NB4 (cell line): ENCODE results near the gene PGA5.
"Not testable (repeated sequence)": the region's sequence is repeated elsewhere in the genome, so short reads cannot be mapped to it uniquely, and the experiment has no call there.

Experiments used
- DNase-seq: peaks from one replicate; pipeline ENCODE4 v3.0.0; 2010; ENCODE audit warnings: low read depth
- H3K4me3 ChIP-seq: one replicate; pipeline ENCODE4 v1.5.1; 2011; ENCODE audit warnings: mild to moderate bottlenecking, low read depth, low read length, moderate library complexity
- CTCF ChIP-seq: IDR thresholded peaks from one replicate; pipeline ENCODE4 v1.5.1; 2012; ENCODE audit warnings: low read depth, low read length
- POLR2A ChIP-seq: IDR thresholded peaks from 2 replicates; pipeline ENCODE4 v1.6.1; 2011; ENCODE audit warnings: mild to moderate bottlenecking; ENCODE audit not compliant: insufficient read length; ENCODE audit errors: extremely low read depth
- TF ChIP-seq, protein P1 (sequence below): IDR thresholded peaks from 2 replicates; pipeline ENCODE4 v1.6.1; 2011; ENCODE audit warnings: low read depth, low read length

The PGA5 gene

DNA sequence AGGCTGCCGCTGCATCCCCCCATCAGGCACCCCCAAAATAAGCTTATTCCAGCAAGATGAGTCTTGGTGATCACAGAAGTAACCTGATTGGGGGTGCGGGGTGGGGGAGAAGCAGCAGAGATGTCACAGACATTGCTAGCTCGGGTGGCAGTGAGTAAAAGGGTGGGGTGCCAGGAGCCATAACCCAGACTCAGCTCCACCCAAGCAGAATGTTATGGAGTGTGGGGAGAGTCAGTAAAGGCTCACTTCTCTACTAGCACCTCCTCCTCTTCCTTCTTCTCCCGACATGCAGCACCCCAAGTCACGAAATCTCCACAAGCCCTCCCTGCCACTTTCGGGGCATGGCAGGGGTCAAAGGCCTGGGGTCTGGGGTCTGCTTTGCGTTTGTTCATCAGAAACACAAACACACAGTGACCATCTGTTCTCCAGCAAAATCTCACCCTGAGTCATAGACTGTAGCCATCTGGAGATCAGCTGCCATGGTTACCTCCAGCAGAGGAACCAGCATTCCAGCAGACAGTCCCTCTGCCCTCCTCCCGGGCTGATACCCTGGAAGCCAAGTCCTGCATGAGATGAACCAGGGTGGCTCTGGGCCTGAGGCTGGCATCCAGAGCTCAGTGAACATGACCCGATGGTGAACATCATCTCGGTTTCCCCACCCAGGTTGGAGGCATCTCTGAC, 14.4 kb upstream of the PGA5 start:
- not testable (repeated sequence) for DNase-seq, H3K4me3 ChIP-seq

DNA sequence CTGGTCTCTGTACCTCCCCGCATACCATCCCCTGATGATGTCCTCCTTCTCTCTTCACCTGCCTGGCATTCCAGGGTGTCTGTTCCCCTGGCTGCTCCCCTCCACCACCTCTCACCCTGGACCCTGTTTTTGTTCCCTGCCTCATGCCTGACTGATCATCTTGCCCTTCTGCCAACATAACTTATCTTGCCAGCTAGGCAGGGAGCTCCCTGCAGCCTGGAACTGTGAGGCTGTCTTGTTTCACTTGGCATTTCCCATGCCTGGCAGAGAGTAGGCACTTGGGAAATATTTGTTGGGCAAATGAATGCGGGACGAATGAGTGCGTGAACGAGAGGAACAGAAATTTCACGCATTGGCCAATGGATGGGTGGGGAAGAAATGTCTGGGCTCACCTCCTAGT, 11.5 kb upstream of the PGA5 start:
- not testable (repeated sequence) for H3K4me3 ChIP-seq, DNase-seq

DNA sequence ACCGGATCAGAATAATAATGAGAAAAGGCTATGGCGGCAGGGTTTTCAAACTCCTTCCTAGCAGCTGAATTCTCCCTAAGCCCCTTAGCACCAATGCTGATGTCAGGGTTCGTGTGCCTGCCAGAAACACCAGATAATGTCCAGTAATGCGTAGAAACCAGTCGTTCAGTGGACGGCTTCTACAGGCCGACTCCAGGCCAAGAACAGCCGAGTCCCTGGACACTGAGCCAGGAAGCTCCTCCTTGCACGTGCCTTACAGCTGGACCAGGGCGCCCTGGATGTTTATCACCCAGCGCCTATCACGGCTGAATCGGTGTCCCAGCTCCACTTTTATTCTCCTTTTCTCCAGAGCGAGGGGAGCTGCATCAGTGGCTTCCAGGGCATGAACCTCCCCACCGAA, 9.9 kb upstream of the PGA5 start:
- not testable (repeated sequence) for H3K4me3 ChIP-seq, DNase-seq

- H3K4me3 ChIP-seq, DNase-seq: not testable (repeated sequence)
Observed at GRCh38 chr11:61231585-61231984, 9.4 kb upstream of the PGA5 start.

DNA sequence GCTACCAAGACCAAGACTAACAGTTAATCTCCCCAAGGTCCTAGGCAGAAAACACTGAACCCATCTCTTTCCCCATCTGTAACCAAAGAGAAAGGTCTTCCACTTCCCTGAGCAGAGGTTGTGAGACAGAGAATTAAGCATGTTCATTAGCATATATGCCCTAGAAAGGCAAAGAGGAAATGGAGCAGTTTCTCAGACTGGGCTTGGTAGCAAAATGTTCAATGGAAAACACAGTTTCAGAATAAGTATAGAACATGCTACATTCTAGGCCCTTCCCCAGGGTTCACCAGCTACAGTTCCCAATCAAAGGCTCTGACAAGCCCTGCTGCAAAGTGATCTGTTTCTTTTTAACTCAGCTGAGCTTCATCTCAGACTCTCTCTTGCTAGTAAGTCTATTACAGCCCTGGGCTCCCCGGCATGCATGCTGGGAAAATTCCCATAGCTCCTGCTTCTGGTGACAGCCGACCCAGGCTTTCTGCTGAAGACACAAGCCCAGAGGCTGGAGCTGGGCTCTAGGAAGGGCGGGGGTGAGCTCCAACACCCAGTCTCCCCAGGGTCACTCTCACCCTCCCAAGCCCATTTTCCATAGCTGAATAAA, 8.3 kb upstream of the PGA5 start:
- H3K4me3 ChIP-seq, DNase-seq: not testable (repeated sequence)

DNA sequence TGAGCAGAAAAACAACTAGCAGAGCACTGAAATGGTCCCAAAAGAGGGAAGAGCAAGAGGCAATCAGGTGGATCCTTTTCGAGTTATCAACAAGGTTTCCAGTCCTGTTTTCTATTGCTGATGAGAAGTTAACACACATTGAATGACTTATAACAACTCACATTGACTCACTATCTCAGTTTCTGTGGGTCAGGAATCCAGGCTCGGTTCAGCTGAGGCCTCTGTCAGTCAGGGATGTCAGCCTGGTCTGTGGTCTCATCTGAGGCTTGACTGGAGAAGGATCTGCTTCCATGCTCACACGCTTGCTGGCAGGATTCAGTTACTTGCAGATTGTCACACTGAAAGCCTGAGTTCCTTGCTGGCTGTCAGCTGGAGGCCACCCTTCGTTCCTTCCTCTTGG, 3.8 kb upstream of the PGA5 start:
- H3K4me3 ChIP-seq, DNase-seq: not testable (repeated sequence)

DNA sequence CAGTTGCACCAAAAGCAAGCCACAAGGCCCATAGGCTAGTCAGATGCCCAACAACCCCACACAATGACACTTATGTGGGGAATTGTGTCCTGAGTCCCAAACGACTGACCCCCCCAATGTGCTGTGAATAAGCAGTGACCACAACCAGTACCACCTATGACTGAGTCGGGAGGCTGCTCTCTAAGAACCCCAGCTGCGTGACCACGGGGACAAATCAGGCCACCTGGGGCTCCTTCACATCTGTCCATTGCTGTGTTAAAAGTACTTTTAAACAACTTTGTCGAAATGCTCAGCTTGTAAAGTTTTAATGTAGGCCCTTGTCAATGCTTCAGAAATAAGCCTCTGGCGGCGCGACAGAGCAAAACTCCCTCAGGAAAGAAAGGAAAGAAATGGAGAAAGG, 687 bp upstream of the PGA5 start:
- H3K4me3 ChIP-seq, DNase-seq: not testable (repeated sequence)

DNA sequence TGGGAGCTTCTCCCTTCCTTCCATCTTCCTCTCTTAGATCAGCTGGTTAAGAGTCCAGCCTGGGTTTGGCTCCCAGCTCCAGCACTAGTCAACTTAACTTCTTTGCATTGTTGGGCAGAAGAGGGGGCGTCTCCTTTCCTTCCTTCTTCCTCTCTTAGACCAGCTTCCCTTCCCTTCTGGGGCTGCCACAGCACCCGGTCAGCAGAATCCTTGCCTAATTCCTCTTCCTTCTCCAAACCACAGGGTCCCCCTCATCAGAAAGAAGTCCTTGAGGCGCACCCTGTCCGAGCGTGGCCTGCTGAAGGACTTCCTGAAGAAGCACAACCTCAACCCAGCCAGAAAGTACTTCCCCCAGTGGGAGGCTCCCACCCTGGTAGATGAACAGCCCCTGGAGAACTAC, 551 bp downstream of the PGA5 start:
- not testable (repeated sequence) for DNase-seq, H3K4me3 ChIP-seq

DNA sequence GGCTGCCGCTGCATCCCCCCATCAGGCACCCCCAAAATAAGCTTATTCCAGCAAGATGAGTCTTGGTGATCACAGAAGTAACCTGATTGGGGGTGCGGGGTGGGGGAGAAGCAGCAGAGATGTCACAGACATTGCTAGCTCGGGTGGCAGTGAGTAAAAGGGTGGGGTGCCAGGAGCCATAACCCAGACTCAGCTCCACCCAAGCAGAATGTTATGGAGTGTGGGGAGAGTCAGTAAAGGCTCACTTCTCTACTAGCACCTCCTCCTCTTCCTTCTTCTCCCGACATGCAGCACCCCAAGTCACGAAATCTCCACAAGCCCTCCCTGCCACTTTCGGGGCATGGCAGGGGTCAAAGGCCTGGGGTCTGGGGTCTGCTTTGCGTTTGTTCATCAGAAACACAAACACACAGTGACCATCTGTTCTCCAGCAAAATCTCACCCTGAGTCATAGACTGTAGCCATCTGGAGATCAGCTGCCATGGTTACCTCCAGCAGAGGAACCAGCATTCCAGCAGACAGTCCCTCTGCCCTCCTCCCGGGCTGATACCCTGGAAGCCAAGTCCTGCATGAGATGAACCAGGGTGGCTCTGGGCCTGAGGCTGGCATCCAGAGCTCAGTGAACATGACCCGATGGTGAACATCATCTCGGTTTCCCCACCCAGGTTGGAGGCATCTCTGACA, 4.4 kb downstream of the PGA5 start:
- DNase-seq, H3K4me3 ChIP-seq: not testable (repeated sequence)

DNA sequence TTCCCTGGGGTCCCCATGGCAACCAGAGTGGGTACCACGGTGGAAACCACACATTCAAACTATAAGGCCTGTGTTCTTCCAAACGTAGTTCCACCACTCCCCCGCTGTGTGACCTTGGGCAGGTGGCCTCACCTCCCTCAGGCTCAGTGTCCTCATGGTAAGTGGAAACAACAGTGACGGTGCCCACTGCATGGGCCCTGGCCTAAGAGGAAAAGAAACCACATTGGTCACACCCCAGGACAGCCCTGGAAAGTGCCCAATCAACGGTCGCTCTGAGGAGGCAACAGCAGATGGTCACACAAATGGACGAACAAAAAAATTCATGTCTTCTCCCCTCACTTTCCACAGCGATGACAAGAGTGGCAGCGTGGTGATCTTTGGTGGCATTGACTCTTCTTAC, 7.1 kb downstream of the PGA5 start:
- H3K4me3 ChIP-seq, DNase-seq: not testable (repeated sequence)

DNA sequence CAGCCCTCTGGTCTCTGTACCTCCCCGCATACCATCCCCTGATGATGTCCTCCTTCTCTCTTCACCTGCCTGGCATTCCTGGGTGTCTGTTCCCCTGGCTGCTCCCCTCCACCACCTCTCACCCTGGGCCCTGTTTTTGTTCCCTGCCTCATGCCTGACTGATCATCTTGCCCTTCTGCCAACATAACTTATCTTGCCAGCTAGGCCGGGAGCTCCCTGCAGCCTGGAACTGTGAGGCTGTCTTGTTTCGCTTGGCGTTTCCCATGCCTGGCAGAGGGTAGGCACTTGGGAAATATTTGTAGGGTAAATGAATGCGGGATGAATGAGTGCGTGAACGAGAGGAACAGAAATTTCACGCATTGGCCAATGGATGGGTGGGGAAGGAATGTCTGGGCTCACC, 8.2 kb downstream of the PGA5 start:
- DNase-seq, H3K4me3 ChIP-seq: not testable (repeated sequence)

GRCh38 chr11:61250796-61251765, 10.1 kb downstream of the PGA5 start:
- H3K4me3 ChIP-seq, DNase-seq: not testable (repeated sequence)

- not testable (repeated sequence) for DNase-seq, H3K4me3 ChIP-seq
Observed at GRCh38 chr11:61252332-61252731, 11.4 kb downstream of the PGA5 start.

- DNase-seq = peak; percentile 75
- TF ChIP-seq CTCF (peak; percentile 93), POLR2A (no peak)
- TF ChIP-seq, protein P1, sequence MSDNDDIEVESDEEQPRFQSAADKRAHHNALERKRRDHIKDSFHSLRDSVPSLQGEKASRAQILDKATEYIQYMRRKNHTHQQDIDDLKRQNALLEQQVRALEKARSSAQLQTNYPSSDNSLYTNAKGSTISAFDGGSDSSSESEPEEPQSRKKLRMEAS = peak; percentile 25; the same call in 1 of the 2 replicates
- no peak overlapping the region for H3K4me3 ChIP-seq
Observed at GRCh38 chr11:61254403-61255025, 13.5 kb downstream of the PGA5 start.
